Immature natural killer cell (primary cell): Measurements from ENCODE around the gene IGF2. TPM values are rescaled to one million over a fixed set of nuclear protein-coding genes. Genes with fewer than 3 reads are reported as not detected.

Experiments used
- DNase-seq, 3 donors: peaks; one replicate each; pipeline ENCODE4 v3.0.0; 2022; ENCODE audit warnings: mixed read lengths in 1 of 3
- H3K27ac Mint-ChIP-seq, 6 donors: one replicate each; pipeline ENCODE4 v1.8.0; 2020; ENCODE audit warnings: mixed read lengths in 6 of 6, mild to moderate bottlenecking in 5 of 6, inconsistent platforms in 4 of 6, moderate library complexity in 3 of 6
- H3K27me3 Mint-ChIP-seq, 3 donors: one replicate each; pipeline ENCODE4 v1.8.0; 2020 to 2021; ENCODE audit warnings: low read depth in 3 of 3, mild to moderate bottlenecking in 3 of 3, mixed read lengths in 3 of 3, moderate library complexity in 3 of 3, inconsistent platforms in 1 of 3
- H3K36me3 Mint-ChIP-seq, 3 donors: one replicate each; pipeline ENCODE4 v1.8.0; 2020; ENCODE audit warnings: mixed read lengths in 3 of 3, inconsistent platforms in 2 of 3, mild to moderate bottlenecking in 2 of 3
- H3K4me1 Mint-ChIP-seq, 2 donors: one replicate each; pipeline ENCODE4 v1.8.0; 2020; ENCODE audit warnings: inconsistent platforms in 2 of 2, mild to moderate bottlenecking in 2 of 2, mixed read lengths in 2 of 2, moderate library complexity in 1 of 2
- H3K4me3 Mint-ChIP-seq, 5 donors: one replicate each; pipeline ENCODE4 v1.8.0; 2020; ENCODE audit warnings: mild to moderate bottlenecking in 5 of 5, mixed read lengths in 5 of 5, inconsistent platforms in 3 of 5, moderate library complexity in 3 of 5
- H3K9me3 Mint-ChIP-seq, 6 donors: one replicate each; pipeline ENCODE4 v1.8.0; 2020; ENCODE audit warnings: mild to moderate bottlenecking in 6 of 6, mixed read lengths in 6 of 6, inconsistent platforms in 4 of 6, moderate library complexity in 3 of 6
- polyA plus RNA-seq, 3 donors: library from polyadenylated mRNA; unstranded; fragments of 300-500 nt; fragmentation: Illumina TruSeq; gene quantifications; one replicate each; pipeline ENCODE4 v1.2.3, GENCODE V29; 2021

Gene IGF2
- polyA plus RNA-seq, 3 donors from 2014 or later, result not detected

GRCh38 chr11:2110521-2110920 lies 28.7 kb downstream of the IGF2 start:
- DNase-seq, result no peak

DNA sequence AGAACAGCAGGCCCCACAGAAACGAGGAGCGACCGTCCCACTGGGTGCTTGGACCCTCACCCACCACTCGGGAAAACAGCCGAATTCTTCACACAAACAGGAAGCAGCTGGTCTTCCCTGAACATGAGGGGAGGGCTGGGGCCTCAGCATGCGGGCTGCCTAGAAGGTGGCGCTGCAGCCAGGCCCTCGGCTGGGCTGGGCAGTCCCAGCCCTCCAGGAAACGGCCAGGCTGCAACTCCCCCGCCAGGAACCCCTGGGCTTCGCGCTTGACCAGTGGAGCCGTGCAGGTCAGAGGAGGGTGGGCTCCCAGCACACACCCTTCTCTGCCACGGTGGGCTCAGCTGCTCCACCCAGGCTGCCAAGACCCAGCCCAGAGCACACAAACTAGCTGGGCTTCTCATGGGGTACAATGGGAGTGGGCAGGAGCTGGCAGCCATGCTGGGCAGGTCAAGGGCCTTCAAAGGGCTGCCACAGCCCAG lies 29.6 kb downstream of the IGF2 start:
- H3K4me3 Mint-ChIP-seq, result no peak overlapping the region
- no peaks in the 10 kb centered on the region for H3K4me1 Mint-ChIP-seq
- no peaks in the 10 kb centered on the region for H3K36me3 Mint-ChIP-seq
- H3K27me3 Mint-ChIP-seq, result peaks cover 0 to 4% (median 2%) of the 10 kb centered on the region in 3 donors
- DNase-seq, result no peak
- no peaks in the 10 kb centered on the region for H3K9me3 Mint-ChIP-seq
- no peak overlapping the region for H3K27ac Mint-ChIP-seq

More at GRCh38 chr11:2110521-2110920, 28.7 kb downstream of the IGF2 start:
- no peak overlapping the region for H3K27ac Mint-ChIP-seq
- H3K9me3 Mint-ChIP-seq, result no peaks in the 10 kb centered on the region
- H3K4me1 Mint-ChIP-seq, result no peaks in the 10 kb centered on the region
- no peak overlapping the region for H3K4me3 Mint-ChIP-seq
- H3K27me3 Mint-ChIP-seq, result peaks cover 0 to 4% (median 2%) of the 10 kb centered on the region in 3 donors
- H3K36me3 Mint-ChIP-seq, result no peaks in the 10 kb centered on the region

- Mint-ChIP-seq H3K27me3 (peaks cover 0 to 4% (median 1%) of the 10 kb centered on the region in 3 donors), H3K27ac (no peak overlapping the region), H3K9me3 (no peaks in the 10 kb centered on the region), H3K4me3 (no peak overlapping the region), H3K36me3 (no peaks in the 10 kb centered on the region), H3K4me1 (no peaks in the 10 kb centered on the region)
- no peak for DNase-seq
These were observed 30.3 kb downstream of the IGF2 start for GRCh38 chr11:2108675-2109491.

DNA sequence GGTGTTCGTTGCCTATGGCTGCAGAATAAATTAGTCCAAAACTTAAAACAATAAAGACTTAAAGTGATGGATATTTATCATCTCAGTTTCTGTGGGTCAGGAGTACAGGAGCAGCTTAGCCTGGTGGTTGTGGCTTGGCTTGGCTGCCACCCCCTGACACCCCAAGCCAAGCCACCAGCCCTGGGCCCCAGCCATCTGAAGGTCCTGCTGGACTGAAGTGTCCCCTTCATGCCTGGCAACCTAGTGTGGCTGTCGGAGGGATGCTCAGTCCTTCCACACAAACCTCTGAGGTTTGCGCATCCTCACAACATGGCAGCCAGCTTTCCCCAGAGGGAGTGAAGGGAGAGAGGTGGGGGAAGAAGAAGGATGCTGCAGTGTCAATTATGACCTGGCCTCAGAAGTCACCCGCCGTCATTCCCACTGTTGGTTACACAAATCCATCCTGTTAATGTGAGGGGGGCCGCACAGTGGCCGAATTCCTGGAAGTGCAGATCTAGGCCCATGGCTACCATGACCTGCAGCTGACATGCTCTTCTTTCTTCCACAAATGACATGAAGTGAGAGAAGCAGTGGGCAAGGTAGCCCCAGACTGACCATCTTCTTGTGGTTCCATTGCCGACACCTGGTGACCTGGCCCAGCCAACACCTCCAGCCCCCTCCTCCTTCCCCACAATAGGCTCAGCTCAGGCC lies 31.1 kb downstream of the IGF2 start:
- Mint-ChIP-seq H3K4me3 (no peak overlapping the region), H3K27me3 (peaks cover 0 to 1% (median 0%) of the 10 kb centered on the region in 3 donors), H3K4me1 (no peaks in the 10 kb centered on the region), H3K36me3 (no peaks in the 10 kb centered on the region), H3K9me3 (no peaks in the 10 kb centered on the region), H3K27ac (no peak overlapping the region)
- no peak for DNase-seq

DNA sequence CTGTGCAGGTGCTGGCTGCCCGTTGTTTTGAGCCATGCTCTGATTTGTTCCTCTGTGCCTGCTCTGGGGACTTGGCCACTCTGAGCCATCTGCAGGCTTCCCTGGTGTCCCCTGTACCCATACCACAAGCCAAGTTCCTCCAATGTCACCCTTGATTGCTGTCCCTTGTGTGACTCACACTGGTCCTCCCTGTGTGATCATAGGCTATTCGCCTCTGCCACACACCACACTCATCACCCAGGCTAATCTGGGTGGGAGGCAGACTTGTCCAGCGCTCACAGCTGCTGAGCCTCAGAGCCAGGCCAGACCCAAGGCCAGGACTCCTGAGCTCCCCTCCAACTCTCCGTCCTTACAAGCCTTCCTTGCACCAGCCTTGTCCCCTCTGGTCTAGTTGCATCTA lies 31.7 kb downstream of the IGF2 start:
- Mint-ChIP-seq H3K27ac (no peak overlapping the region), H3K36me3 (no peaks in the 10 kb centered on the region), H3K4me3 (no peak overlapping the region), H3K27me3 (peaks cover 0 to 1% (median 0%) of the 10 kb centered on the region in 3 donors), H3K9me3 (no peaks in the 10 kb centered on the region), H3K4me1 (no peaks in the 10 kb centered on the region)
- DNase-seq, result no peak

DNA sequence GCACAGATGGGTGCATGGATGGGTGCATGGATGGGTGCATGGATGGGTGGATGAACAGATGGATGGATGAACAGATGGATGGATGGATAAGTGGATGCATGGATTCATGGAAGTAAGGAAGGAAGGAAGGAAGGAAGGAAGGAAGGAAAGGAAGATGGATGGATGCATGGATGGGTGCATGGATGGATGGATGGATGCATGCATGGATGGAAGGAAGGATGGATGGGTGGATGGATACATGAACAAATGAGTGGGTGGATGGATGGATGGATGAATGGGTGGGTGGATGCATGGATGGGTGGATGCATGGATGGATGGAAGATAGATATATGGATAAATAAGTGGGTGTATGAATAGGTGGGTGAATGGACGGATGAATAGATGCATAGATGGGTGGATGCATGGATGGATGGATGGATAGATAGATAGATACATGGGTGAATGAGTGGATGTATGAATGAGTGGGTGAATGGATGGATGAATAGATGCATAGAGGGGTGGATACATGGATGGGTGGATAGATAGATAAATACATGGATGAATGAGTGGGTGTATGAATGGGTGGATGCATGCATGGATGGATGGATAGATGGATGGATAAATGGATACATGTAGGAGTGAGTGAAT lies 32.5 kb downstream of the IGF2 start:
- H3K9me3 Mint-ChIP-seq, result no peaks in the 10 kb centered on the region
- no peaks in the 10 kb centered on the region for H3K4me1 Mint-ChIP-seq
- H3K4me3 Mint-ChIP-seq, result no peak overlapping the region
- DNase-seq, result no peak
- H3K27ac Mint-ChIP-seq, result no peak overlapping the region
- no peaks in the 10 kb centered on the region for H3K36me3 Mint-ChIP-seq
- peaks cover 0 to 5% (median 1%) of the 10 kb centered on the region in 3 donors for H3K27me3 Mint-ChIP-seq

DNA sequence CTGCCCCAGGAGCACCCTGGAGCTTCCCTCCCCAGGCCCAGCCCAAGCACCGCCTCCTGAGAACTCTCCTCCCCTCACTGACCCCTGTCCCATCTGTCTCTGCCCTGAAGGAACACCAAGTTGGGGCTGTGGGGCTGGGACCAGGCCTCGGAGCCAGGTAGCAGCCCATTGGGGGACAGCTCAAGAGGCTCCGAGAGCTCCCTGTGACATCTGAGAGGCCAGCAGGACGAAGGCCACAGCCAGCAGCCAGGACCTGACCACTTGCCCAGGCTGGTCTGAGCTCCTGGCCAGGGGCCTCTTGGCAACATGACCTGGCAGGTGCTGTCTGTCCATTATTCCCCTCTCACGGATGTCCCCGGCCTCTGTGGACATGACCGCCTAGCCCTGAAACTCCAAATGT lies 33.7 kb downstream of the IGF2 start:
- Mint-ChIP-seq H3K4me1 (no peaks in the 10 kb centered on the region), H3K27ac (no peak overlapping the region), H3K4me3 (no peak overlapping the region), H3K36me3 (no peaks in the 10 kb centered on the region), H3K9me3 (no peaks in the 10 kb centered on the region), H3K27me3 (peaks cover 1 to 5% (median 3%) of the 10 kb centered on the region in 3 donors)
- no peak for DNase-seq

DNA sequence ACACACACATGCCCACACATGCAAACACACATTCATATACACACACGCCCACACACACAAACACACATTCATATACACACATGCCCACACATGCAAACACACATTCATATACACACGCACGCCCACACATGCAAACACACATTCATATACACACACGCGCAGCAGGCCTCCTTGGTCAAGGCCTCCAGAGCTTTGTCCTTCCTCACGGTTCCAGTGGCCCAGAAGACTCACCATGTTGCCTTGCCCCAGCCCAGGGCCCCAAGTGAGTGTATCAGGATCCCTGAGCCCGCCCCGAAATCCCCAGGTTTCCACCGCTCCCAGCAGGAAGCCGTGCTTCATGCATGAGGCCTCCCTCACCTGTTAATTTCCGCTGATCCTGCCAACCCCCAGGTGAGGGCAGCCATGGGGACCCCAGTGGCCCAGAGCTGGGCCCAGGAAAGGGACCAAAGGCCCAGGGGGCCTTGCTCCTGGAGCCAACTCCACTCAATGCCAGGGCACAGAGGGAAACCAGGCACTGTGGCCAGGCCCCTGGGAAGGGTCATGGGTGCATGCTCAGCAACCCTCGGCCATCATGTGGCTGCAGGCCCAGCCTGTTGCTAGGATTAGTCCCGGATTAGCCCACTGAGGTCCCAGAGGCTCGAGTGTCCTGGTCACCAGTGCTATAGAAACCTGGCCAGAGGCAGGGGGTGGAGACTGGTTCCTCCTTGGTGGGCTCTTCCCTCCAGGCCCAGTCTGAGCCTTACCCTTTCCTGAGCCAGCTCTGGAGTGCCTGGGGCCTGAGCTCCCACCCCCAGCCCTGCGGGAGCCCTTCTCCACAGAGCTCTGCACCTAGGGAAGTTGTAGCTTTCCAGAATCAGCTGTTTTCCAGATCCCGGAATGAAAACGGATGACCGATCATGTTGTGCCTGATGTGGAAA lies 34.4 kb downstream of the IGF2 start:
- DNase-seq, result no peak
- H3K36me3 Mint-ChIP-seq, result no peaks in the 10 kb centered on the region
- no peak overlapping the region for H3K4me3 Mint-ChIP-seq
- no peaks in the 10 kb centered on the region for H3K9me3 Mint-ChIP-seq
- peaks cover 1 to 5% (median 3%) of the 10 kb centered on the region in 3 donors for H3K27me3 Mint-ChIP-seq
- no peaks in the 10 kb centered on the region for H3K4me1 Mint-ChIP-seq
- no peak overlapping the region for H3K27ac Mint-ChIP-seq

DNA sequence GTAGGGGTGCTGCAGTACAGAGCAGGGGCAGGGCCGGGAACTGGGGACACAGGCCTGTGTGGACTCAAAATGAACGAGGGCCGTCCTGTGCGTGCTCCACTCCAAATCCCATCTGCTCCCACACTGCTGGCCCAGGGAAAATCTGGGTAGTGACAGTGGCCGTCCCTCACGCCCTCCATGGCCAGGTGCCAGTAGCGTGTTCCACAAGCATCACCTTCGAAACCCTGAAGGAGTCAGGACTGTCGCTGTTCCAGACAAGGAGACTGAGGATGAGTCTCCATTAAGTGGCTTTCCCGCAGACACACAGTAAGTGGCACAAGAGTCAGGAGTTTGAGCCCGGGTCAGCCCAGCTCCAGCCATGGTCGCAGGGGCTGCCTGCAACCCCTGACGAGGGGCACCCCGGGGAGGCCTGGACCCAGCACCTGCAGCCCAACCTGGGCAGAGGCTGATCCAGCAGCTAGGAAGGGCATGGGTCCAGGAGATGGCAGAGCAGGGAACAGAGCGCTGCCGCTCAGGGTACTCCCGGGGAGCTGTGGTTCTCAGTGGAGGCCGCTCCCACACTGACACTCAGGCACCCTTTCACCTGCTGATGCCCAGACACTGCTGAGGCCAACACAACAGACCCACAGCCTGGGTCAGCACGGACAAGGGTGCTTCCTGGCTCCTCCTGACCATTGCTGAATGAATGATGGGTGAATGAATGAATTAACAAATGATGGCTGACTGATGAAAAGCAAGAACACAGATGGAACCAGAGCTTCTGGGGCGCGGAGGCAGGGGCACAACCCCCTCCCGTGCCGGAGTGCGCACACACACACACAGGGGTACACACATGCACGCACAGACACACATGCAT lies 35.3 kb downstream of the IGF2 start:
- DNase-seq, result no peak
- Mint-ChIP-seq H3K36me3 (no peaks in the 10 kb centered on the region), H3K27ac (no peak overlapping the region), H3K4me1 (no peaks in the 10 kb centered on the region), H3K27me3 (peaks cover 1 to 5% (median 3%) of the 10 kb centered on the region in 3 donors), H3K9me3 (no peaks in the 10 kb centered on the region), H3K4me3 (no peak overlapping the region)

DNA sequence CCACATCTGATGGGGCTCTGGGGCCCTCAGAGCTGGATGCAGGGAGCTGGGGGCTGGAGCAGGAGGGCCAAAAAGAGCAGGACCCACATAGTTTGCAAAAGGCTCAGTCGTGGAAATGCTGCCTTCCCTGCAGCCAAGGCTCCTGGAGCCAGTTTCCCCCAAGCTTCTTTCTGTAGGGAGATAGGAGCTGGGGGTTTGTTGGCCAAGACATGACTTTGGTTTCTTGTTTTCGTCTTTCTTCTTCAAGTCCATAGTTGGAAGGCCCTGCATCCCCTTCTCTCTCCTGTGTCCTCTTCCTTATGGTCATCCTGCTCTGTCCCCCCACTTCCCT lies 36.3 kb downstream of the IGF2 start:
- Mint-ChIP-seq H3K27me3 (peaks cover 1 to 5% (median 4%) of the 10 kb centered on the region in 3 donors), H3K4me3 (no peak overlapping the region), H3K27ac (no peak overlapping the region), H3K9me3 (no peaks in the 10 kb centered on the region), H3K4me1 (no peaks in the 10 kb centered on the region), H3K36me3 (no peaks in the 10 kb centered on the region)
- no peak for DNase-seq

DNA sequence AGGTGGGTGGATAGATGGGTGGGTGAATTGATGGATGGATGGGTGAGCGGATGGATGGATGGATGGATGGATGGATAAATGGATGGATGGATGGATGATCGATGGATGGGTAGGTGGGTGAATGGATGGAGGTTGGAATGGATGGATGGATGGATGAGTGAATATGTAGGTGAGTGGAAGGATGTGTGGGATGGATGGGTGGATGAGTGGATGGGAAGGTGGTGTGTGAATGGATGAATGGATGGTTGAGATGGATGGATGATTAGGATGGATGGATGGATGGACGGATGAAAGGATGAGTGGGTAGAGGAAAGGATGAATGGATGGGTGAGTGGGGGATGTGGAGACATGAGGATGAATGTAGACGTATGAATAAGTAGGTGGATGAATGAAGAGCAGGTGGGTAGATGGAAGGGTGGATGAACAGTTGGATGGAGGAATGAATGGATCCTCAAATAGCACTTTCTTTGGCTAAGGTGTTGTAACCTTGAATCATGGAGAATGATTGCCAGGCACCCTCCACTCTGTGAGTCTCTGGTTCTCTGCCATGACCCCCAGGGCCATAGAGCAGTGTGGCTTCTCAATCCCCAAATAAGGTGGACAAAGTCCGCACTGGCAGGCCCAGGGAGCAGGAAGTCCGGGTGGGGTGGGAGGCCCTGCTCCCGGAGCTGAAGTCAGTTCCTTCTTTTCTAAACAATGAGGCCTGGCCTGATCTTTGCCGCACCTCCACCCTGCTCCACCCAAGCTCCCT lies 36.9 kb downstream of the IGF2 start:
- Mint-ChIP-seq H3K36me3 (no peaks in the 10 kb centered on the region), H3K27ac (no peak overlapping the region), H3K9me3 (no peaks in the 10 kb centered on the region), H3K4me3 (no peak overlapping the region), H3K27me3 (peaks cover 1 to 5% (median 4%) of the 10 kb centered on the region in 3 donors), H3K4me1 (no peaks in the 10 kb centered on the region)
- no peak for DNase-seq

DNA sequence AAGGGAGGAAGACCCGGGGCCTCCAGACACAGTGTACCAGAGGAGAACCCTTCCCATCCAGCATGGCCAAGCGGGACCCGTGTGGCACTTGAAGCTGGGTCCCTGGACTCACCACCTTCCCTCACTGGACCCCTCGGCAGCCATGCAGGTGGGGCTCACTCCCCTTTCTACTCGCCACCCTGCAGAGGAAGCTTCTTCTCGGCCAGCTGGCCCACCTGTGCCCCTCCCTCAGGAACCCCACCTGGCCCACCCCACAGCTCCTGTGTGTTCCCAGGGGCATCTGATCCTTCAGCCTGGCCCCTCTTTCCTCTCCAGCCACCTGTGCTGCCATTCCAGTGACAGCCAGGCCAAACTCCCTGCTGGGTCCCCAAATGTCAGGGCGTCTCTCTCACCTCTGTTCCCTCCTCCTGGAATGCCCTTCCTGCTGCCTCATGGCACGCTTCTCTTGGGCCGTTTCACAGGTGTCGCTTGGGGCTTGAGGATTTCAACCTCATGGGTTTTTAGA lies 38.0 kb downstream of the IGF2 start:
- Mint-ChIP-seq H3K36me3 (no peaks in the 10 kb centered on the region), H3K9me3 (no peaks in the 10 kb centered on the region), H3K27me3 (peaks cover 1 to 5% (median 4%) of the 10 kb centered on the region in 3 donors), H3K27ac (no peak overlapping the region), H3K4me3 (no peak overlapping the region), H3K4me1 (no peaks in the 10 kb centered on the region)
- no peak for DNase-seq
